ENCODE measurements around the gene CITED4.

The CITED4 gene

GRCh38 chr1:40815420-40815819 is 46.7 kb downstream of the CITED4 start:
- H3K27ac ChIP-seq (ENCODE audit: low read depth, low read length) = no peak overlapping the region
- no peak overlapping the region for H3K23ac ChIP-seq (ENCODE audit: low read length)
- WGBS (ENCODE audit: extremely low coverage, insufficient coverage, low lambda C conversion rate) = no CpG with 5 or more reads among the region's 9 CpGs

More at GRCh38 chr1:40815420-40815819, 46.7 kb downstream of the CITED4 start:
- no peak overlapping the region for H2AK5ac ChIP-seq (ENCODE audit: low read length)
- no peaks in the 10 kb centered on the region for H3K4me1 ChIP-seq (ENCODE audit: control insufficient read depth, low read depth, low read length)
- H2BK120ac ChIP-seq (ENCODE audit: low read depth, low read length) = no peak overlapping the region
- no peak overlapping the region for H2BK5ac ChIP-seq (ENCODE audit: low read length)
- H4K5ac ChIP-seq (ENCODE audit: low read length) = no peak overlapping the region
- no peak overlapping the region for H3K4me3 ChIP-seq (ENCODE audit: low read length)
- H3K56ac ChIP-seq (ENCODE audit: low read length) = no peak overlapping the region
- H3K79me1 ChIP-seq (ENCODE audit: low read length) = no peaks in the 10 kb centered on the region
- no peaks in the 10 kb centered on the region for H3K36me3 ChIP-seq (ENCODE audit: control insufficient read depth, insufficient read depth, low read length)
- no peak overlapping the region for H3K4ac ChIP-seq (ENCODE audit: low read depth, low read length)
- no peak overlapping the region for H3K9ac ChIP-seq (ENCODE audit: low read length)
- H3K4me2 ChIP-seq (ENCODE audit: low read length) = no peak overlapping the region
- H4K8ac ChIP-seq (ENCODE audit: low read depth, low read length) = no peak overlapping the region
- H3K27me3 ChIP-seq (ENCODE audit: insufficient read depth, low read length, poor library complexity) = no peaks in the 10 kb centered on the region
- DNase-seq = no peak
- H2BK15ac ChIP-seq (replicated peaks; ENCODE audit: low read depth) = no peak overlapping the region
- no peaks in the 10 kb centered on the region for H3K79me2 ChIP-seq (ENCODE audit: control insufficient read depth, insufficient read depth, low read length)
- no peak overlapping the region for H3K18ac ChIP-seq (ENCODE audit: low read length)

All from mesendoderm (in vitro differentiated cells).